Right lobe of liver (tissue), 6 donors: ENCODE measurements around the gene GREB1. TPM values are rescaled to one million over a fixed set of nuclear protein-coding genes. Genes with fewer than 3 reads are reported as not detected.

Source experiments
- ATAC-seq, 4 donors: fragments of 200-7000 bp; cut with Tn5 transposase; one replicate each; pipeline ENCODE4 v1.9.1; 2020; ENCODE audit warnings: mild to moderate bottlenecking in 4 of 4, moderate library complexity in 4 of 4
- DNase-seq, 3 donors: peaks; one replicate each; pipeline ENCODE4 v3.0.0-alpha.2; 2020
- H3K27ac ChIP-seq, 3 donors: fragments of 200-600 bp; one replicate each; pipeline ENCODE4 v1.8.0; 2022
- H3K27me3 ChIP-seq, 2 donors: fragments of 200-600 bp; one replicate each; pipeline ENCODE4 v1.8.0; 2022
- H3K36me3 ChIP-seq, 4 donors: fragments of 200-600 bp; sonication (generic) in 1 of 4; one replicate each; pipeline versions ENCODE4 v1.5.1 to v1.8.0; 2017 to 2022; ENCODE audit warnings: control low read depth in 1 of 4
- H3K4me1 ChIP-seq, 4 donors: fragments of 200-600 bp; sonication (generic) in 1 of 4; one replicate each; pipeline versions ENCODE4 v1.5.1 to v1.8.0; 2017 to 2022; ENCODE audit warnings: control low read depth in 1 of 4
- H3K4me3 ChIP-seq, 3 donors: fragments of 200-600 bp; one replicate each; pipeline ENCODE4 v1.8.0; 2022
- H3K9me3 ChIP-seq, 4 donors: fragments of 200-600 bp; sonication (generic) in 1 of 4; one replicate each; pipeline versions ENCODE4 v1.5.1 to v1.8.0; 2017 to 2022; ENCODE audit warnings: control low read depth in 1 of 4
- CTCF ChIP-seq, 4 donors: fragments of 200-600 bp in 3 of 4; fragments of 450-650 bp in 1 of 4; IDR thresholded peaks; one replicate each; pipeline versions ENCODE4 v1.5.1 to v1.8.0; 2016 to 2022; ENCODE audit warnings: antibody characterized with exemption in 4 of 4, mild to moderate bottlenecking in 2 of 4
- POLR2A ChIP-seq: fragments of 450-650 bp; IDR thresholded peaks from one replicate; pipeline ENCODE4 v1.6.1; 2017; ENCODE audit warnings: antibody characterized with exemption, mild to moderate bottlenecking
- WGBS: methylation state at CpG from one replicate; pipeline ENCODE4 v1.1.6; 2018; ENCODE audit warnings: low coverage, low lambda C conversion rate; ENCODE audit not compliant: insufficient coverage; ENCODE audit errors: missing lambda C conversion rate; 5-methylcytosine and 5-hydroxymethylcytosine counted together
- intact Hi-C, 2 donors: fragments of 100-400 bp; cut with DNase I; formaldehyde crosslinking; loops; one replicate each; pipeline versions ENCODE4 v1.11.2 to v1.14.1; 2022
- total RNA-seq, 6 experiments: library from RNA; depleted of rRNA in 2 of 6; stranded (reverse); fragments of >200 nt in 2 of 6; fragmentation: NEBNext Ultra II Directional in 3 of 6; extraction: Animal tissue kit (Norgen Biotek cat#: 25700) in 3 of 6; gene quantifications; one replicate each; pipeline versions ENCODE4 v1.1.0 to v1.2.4, GENCODE V29; 2016 to 2023
- donor health status: DM: no; HTN: yes; CAD: no.
- donor health status: DM: no; HTN: no; CAD: no.
- donor health status: DM: no; HTN: no; CAD: no.
- donor health status: DM: no; HTN: yes; CAD: no.
- donor health status: DM: no; HTN: yes; CAD: no.

GREB1 gene
- total RNA-seq, 6 experiments from 2014 or later = 1.6 to 19.5 (median 6.5) TPM

GRCh38 chr2:11683966-11684365, 150.1 kb downstream of the GREB1 start:
- DNase-seq = no peak
- no CpG with 5 or more reads among the region's 4 CpGs for WGBS
- no peak for ATAC-seq
- Histone ChIP-seq H3K4me3 (no peak overlapping the region), H3K4me1 (no peaks in the 10 kb centered on the region), H3K36me3 (no peaks in the 10 kb centered on the region), H3K27ac (no peak overlapping the region), H3K9me3 (no peaks in the 10 kb centered on the region), H3K27me3 (no peaks in the 10 kb centered on the region)
- intact Hi-C loops = no loop called here
- TF ChIP-seq POLR2A (no peak), CTCF (IDR thresholded peaks at IDR 0.05) (no peak)

DNA sequence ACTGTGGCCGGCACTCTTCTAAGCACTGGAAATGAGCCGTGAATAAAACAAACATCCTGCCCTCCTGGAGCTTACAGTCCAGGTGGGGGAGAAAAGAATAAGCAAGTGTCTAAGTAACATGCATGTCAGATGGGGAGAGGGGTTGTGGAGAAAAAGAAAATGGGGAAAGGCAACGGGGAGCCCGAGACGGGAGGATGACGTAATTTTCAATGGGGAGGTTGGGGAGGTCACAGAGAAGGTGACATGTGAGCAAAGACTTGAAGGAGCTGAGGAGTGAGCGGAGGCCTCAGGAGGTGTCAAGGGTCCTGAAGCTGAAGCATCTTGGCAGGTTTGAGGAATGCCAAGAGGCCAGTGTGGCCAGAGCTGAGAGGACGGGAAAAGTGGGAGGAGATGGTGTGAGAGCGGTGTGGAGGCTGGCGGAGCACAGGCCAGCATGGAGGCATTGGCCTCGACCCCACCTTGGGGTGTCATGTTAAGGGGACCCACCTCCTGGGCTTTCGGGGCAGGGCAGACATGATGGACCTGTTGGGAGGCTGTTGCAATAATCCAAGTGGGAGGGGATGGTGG, 151.1 kb downstream of the GREB1 start:
- no peaks in the 10 kb centered on the region for H3K9me3 ChIP-seq
- H3K27ac ChIP-seq = no peak overlapping the region
- TF ChIP-seq POLR2A (no peak), CTCF (IDR thresholded peaks at IDR 0.05) (no peak)
- H3K4me3 ChIP-seq = no peak overlapping the region
- WGBS = 75% methylated on average over 12 of the region's 12 CpGs
- intact Hi-C loops = loop anchor here (5.0 kb wide), 1 partner anchor 102 kb away; no protein-coding TSS in a partner anchor
- no peaks in the 10 kb centered on the region for H3K4me1 ChIP-seq
- H3K36me3 ChIP-seq = no peaks in the 10 kb centered on the region
- ATAC-seq = no peak
- no peaks in the 10 kb centered on the region for H3K27me3 ChIP-seq
- no peak for DNase-seq

DNA sequence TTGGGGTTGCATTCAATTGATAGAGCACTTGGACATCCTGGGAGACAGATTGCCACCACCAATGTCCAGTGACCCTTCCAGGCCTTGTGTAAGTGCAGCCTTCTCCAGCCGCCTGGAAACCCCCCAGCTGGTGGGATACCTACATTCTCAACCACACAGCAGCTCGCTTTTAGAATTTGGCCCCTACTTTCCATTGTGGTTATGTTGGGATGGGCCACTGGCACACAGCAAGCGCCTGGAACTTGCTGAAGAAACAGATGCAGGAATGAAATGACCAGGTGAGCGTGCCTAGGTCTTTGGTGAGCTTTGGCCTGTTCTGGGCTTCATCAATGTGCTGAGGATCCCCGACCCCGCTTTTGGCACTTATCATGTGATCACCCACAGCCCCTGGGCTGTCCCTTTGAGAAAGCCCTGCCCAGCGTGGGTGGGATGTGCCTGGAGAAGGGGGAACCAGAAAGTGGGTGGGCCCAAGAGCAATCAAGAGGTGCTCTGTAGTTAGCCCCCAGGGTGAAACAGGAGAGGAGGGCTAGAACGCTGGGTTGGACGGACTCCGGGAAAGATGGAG, 152.1 kb downstream of the GREB1 start:
- intact Hi-C loops = loop anchor here (5.0 kb wide), 1 partner anchor 101 kb away; no protein-coding TSS in a partner anchor
- TF ChIP-seq CTCF (IDR thresholded peaks at IDR 0.05) (no peak), POLR2A (no peak)
- H3K9me3 ChIP-seq = no peaks in the 10 kb centered on the region
- no peak overlapping the region for H3K27ac ChIP-seq
- 86% methylated on average over 8 of the region's 10 CpGs for WGBS
- H3K4me3 ChIP-seq = no peak overlapping the region
- no peaks in the 10 kb centered on the region for H3K36me3 ChIP-seq
- H3K4me1 ChIP-seq = no peaks in the 10 kb centered on the region
- no peaks in the 10 kb centered on the region for H3K27me3 ChIP-seq
- ATAC-seq (no peak), DNase-seq (no peak)

GRCh38 chr2:11687736-11688135, 153.9 kb downstream of the GREB1 start:
- H3K4me1 ChIP-seq = no peaks in the 10 kb centered on the region
- WGBS = 40% methylated on average over 1 of the region's 9 CpGs
- no peaks in the 10 kb centered on the region for H3K27me3 ChIP-seq
- no peaks in the 10 kb centered on the region for H3K36me3 ChIP-seq
- H3K4me3 ChIP-seq = no peak overlapping the region
- H3K27ac ChIP-seq = no peak overlapping the region
- ATAC-seq = no peak
- no peaks in the 10 kb centered on the region for H3K9me3 ChIP-seq
- no peak for DNase-seq
- intact Hi-C loops = loop anchor here (5.0 kb wide), 1 partner anchor 100 kb away; no protein-coding TSS in a partner anchor
- TF ChIP-seq CTCF (IDR thresholded peaks at IDR 0.05) (no peak), POLR2A (no peak)
